Effector CD4-positive, alpha-beta T cell (primary cell): ENCODE measurements around the gene IFT80.
"Not testable (repeated sequence)": the region's sequence is repeated elsewhere in the genome, so short reads cannot be mapped to it uniquely, and the experiment has no call there.

Experiments
- DNase-seq: peaks from one replicate; pipeline ENCODE4 v3.0.0-alpha.2; 2020

The IFT80 gene

GRCh38 chr3:160257606-160258005 lies 141.4 kb downstream of the IFT80 start:
- no peak for DNase-seq

DNA sequence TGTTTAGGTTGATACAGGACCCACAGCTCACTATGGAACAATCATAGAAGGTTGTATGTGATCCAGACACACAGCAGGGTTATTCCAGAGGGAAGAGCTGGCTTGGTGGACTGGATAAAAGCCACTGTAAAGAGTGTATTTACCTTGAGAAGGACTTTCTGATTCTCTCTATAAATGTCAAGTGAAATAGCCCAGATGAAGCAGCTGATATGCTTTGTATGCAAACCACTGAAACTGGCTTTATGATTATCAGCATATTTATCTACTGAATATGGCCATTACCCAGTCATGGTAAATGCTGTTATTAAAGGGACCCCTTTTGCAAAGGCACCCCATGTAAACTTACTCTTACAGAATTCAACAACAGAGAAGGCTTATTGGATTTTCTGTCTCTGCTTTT lies 145.7 kb downstream of the IFT80 start:
- DNase-seq = no peak

DNA sequence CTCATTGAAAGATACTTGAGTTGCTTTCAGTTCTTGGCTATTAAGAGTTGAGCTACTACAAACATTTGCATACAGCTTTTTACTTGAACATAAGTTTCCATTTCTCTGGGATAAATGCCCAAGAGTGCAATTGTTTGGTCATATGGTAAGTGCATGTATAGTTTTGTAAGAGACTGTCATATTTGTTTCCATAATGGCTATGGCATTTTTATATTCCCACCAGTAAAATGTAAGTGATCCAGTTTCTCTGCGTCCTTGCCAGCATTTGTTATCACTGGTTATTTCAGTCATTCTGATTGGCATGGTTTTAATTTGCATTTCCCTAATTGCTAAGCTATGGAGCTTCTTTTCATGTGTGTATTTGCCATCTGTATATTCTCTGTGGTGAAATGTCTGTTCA lies 151.3 kb downstream of the IFT80 start:
- no peak for DNase-seq

DNA sequence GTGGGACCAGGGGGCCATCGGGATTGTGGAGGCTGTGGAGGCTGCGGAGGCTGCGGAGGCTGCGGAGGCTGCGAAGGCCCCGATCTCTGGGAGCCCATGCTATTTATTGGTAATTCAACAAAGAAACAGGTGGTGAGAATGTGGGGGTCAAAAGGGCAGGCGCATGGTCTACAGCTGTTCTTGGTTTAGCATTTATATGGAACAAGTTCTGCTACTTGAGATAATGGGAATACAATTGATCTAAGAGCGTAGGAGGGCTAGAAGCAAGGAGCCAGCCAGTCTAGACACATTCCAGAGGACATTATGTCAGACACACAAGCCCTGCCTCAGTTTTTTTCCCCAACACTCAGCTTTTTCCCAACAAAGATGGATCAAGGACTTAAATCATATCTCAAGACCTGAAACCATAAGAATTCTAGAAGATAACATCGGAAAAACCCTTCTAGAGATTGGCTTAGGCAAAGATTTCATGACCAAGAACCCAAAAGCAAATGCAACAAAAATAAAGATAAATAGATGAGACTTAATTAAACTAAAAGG lies 153.7 kb downstream of the IFT80 start:
- no peak for DNase-seq

DNA sequence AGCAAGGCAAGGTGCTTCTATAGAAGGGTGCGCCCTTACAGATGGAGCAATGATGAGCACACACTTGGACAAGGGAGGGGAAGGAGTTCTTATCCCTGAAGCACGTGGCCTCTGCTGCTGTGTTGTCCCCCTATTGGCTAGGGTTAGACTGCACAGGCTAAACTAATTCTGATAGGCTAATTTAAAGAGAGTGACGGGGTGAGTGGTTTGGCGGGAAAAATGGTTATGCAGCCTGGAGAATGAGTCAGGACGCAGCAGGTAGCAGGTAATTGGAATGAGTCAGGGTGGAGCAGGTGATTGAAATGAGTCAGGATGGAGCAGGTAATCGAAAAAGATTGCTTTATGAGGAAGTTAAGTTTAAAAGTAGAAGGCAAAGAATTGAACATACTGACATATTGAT lies 158.3 kb downstream of the IFT80 start:
- DNase-seq = not testable (repeated sequence)

GRCh38 chr3:160232014-160232413 lies 167.0 kb downstream of the IFT80 start:
- DNase-seq = no peak

GRCh38 chr3:160227419-160227818 lies 171.6 kb downstream of the IFT80 start:
- DNase-seq = no peak

GRCh38 chr3:160226026-160226907 lies 172.8 kb downstream of the IFT80 start:
- no peak for DNase-seq

DNA sequence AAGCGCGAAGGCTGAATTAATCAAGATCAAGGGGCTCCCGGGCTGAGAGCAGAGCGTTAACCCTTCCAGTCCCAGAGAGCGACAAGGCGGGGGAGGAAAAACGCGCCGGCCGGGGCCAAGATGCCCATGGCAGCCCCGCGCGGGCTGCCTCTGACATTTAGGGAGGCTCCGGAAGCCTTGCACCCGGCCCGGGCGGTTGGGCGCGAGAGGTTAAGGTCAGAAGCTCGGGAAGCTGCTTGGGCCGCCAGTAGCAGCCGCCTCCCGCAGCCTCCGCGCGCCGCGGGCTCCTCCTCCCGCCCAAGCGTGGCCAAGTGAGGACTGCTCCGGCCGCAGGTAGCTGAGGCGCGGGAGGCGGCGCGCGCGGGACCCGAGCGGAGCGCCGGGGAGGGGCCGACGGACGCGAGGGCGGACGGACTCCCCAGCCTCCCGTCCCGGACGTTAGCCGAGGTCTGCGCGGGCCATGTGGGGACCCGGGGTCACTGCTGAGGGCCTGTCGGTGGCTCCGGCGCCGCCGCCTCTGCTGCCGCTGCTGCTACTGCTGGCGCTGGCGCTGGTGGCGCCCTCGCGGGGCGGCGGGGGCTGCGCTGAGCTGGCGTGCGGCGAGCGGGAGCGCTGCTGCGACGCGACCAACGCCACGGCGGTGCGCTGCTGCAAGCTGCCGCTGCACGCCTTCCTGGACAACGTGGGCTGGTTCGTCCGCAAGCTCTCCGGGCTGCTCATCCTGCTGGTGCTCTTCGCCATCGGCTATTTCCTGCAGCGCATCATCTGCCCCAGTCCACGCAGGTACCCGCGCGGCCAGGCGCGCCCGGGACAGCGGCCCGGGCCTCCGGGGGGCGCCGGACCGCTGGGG lies 173.6 kb downstream of the IFT80 start, which contains the start of gene C3orf80:
Gene C3orf80, plus strand, starts transcription at position 247 of the 850 bp plus-strand sequence. Its CDS starts 214 bp downstream, at position 461.
- DNase-seq = no peak

- DNase-seq = no peak
These were observed 174.2 kb downstream of the IFT80 start for GRCh38 chr3:160224811-160225175.

GRCh38 chr3:160224256-160224655 lies 174.8 kb downstream of the IFT80 start:
- no peak for DNase-seq

DNA sequence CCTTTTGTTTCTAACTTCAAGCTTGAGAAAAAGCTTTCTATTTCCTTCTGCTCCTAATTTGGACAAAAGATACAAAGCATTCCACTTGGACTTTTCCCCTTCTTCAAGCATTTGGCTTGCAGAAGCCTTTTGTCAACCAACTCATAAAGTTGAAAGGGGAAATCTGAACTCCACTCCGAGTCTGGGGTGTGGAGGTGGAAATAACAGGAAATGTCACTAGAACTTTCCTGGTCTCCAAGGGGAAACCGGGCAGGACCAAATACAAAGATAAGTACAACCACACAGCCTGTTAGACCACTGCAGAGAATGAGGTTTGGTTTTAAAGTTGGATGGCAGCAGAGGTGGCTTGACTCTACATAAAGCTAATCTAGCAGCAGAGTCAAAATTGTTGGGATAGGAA lies 178.0 kb downstream of the IFT80 start:
- DNase-seq = no peak

- DNase-seq = no peak
These were observed 179.0 kb downstream of the IFT80 start for GRCh38 chr3:160220038-160220437.

- DNase-seq = no peak
These were observed 180.9 kb downstream of the IFT80 start for GRCh38 chr3:160218136-160218535.

DNA sequence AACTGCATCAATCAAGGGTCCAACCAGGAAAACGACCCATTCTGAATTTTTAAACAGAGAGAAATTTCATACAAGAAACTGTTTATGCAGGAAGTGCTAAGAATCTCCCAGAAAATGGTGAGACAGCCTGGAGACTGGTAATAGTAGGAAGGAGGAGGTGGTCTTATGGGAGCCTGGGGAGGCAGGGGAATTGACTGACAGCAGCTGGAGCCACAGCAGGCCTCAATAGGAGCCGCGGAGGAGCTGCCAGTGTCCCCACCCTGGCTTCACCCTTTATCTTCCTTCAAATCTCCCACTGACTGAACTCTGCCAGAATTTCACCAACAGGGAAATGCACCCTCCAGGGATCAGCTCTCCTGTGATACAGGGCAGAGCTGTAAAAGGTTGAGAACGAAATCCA lies 181.3 kb downstream of the IFT80 start:
- DNase-seq = no peak

GRCh38 chr3:160213191-160213590 lies 185.8 kb downstream of the IFT80 start:
- no peak for DNase-seq

DNA sequence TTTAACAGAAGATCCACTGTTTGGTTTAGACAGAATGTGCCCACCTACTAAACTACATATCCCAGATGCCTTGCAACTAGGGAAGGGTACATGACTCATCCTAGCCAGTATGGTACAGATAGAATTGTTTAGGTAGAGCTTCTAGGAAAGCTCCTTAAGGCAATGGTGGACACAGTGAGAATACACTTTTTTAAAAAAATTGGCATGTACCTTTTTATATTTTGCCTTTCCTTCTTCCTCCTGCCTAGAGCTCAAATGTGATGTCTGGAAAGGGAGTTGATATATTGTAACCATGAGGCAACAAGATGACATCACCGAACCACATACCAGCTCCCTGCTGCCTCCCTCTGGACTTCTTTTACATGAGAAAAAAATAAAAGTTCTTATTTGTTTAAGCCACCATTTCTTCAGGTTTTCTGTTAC lies 188.2 kb downstream of the IFT80 start:
- no peak for DNase-seq

DNA sequence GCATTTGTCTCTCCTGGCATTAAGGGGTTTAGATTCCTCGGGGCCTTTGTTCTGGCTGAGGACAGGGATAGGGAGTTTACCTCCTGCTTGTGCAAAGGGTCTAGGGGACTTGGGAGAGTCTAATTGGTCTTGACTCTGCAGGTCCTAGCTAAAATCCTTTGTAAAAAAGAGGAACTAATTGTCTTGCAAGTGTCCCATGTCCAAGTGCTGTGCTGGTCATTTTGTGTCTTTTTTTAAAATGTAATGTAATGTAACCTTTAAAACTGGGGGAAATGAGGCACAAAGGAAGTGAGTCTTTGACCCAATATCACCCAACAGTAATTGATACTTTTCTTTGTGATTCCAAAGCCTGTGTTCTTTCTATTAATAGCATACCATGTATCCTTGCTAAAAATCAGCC lies 188.7 kb downstream of the IFT80 start:
- no peak for DNase-seq
